NCI-H1436 treated with DMSO at 0.1 percent for 48 hours (cell line): Measurements from ENCODE around the gene REM1.
"Not testable (repeated sequence)": the region's sequence is repeated elsewhere in the genome, so short reads cannot be mapped to it uniquely, and the experiment has no call there.

Experiments
- DNase-seq: peaks from one replicate; lab custom pipeline; 2025; lab: John Stamatoyannopoulos, UW

Gene REM1

GRCh38 chr20:31474758-31475427 lies at the start of gene REM1, which contains the start of gene DEFB124:
Gene REM1 (plus strand): TSS chr20:31475288. CDS start chr20:31476446, 1,158 bp downstream.
Gene DEFB124 (minus strand): TSS chr20:31475127. CDS start chr20:31473013, 2,114 bp downstream.
- DNase-seq: no peak

GRCh38 chr20:31425797-31426196 lies 49.3 kb upstream of the REM1 start:
- DNase-seq: no peak

- DNase-seq: not testable (repeated sequence)
These were observed 48.1 kb upstream of the REM1 start for GRCh38 chr20:31426891-31427551.

GRCh38 chr20:31427576-31427975 lies 47.5 kb upstream of the REM1 start:
- not testable (repeated sequence) for DNase-seq

- no peak for DNase-seq
These were observed 44.4 kb upstream of the REM1 start for GRCh38 chr20:31430568-31431115.

- no peak for DNase-seq
These were observed 35.0 kb upstream of the REM1 start, which contains the start of gene DEFB123 for GRCh38 chr20:31440012-31440659. Gene DEFB123 (plus strand): TSS chr20:31440632. CDS start chr20:31440699, 67 bp downstream.

- DNase-seq: no peak
These were observed 28.8 kb upstream of the REM1 start for GRCh38 chr20:31446084-31446819.

- no peak for DNase-seq
These were observed 25.3 kb upstream of the REM1 start for GRCh38 chr20:31449511-31450414.

- no peak for DNase-seq
These were observed 22.5 kb upstream of the REM1 start for GRCh38 chr20:31452575-31452974.

- no peak for DNase-seq
These were observed 20.7 kb upstream of the REM1 start for GRCh38 chr20:31454361-31454760.

GRCh38 chr20:31470946-31471345 lies 4.1 kb upstream of the REM1 start:
- DNase-seq: not testable (repeated sequence)

GRCh38 chr20:31472395-31473330 lies 2.4 kb upstream of the REM1 start:
- DNase-seq: no peak

GRCh38 chr20:31473331-31474096 lies 1.6 kb upstream of the REM1 start:
- no peak for DNase-seq

- no peak for DNase-seq
These were observed 1.0 kb upstream of the REM1 start for GRCh38 chr20:31474097-31474436.

- DNase-seq: no peak
These were observed 595 bp downstream of the REM1 start for GRCh38 chr20:31475472-31476293.

GRCh38 chr20:31476294-31476585 lies 1.2 kb downstream of the REM1 start:
- no peak for DNase-seq

GRCh38 chr20:31476643-31477215 lies 1.6 kb downstream of the REM1 start:
- no peak for DNase-seq

GRCh38 chr20:31484001-31484400 lies 8.9 kb downstream of the REM1 start:
- no peak for DNase-seq
